ENCODE results near the gene OR5K4. TPM values are rescaled to one million over a fixed set of nuclear protein-coding genes. Genes with fewer than 3 reads are reported as not detected.

The OR5K4 gene
- total and polyA plus RNA-seq, 5 donors: not detected

Other genes with a start within 250 kb of the OR5K4 start
- not detected for gene OR5H1, start 223.1 kb upstream of the OR5K4 start, total RNA-seq
- gene OR5H1, start 223.1 kb upstream of the OR5K4 start, polyA plus RNA-seq: not detected
- gene OR5H14, start 206.4 kb upstream of the OR5K4 start, total RNA-seq: not detected
- gene OR5H14, start 206.4 kb upstream of the OR5K4 start, polyA plus RNA-seq: not detected
- gene OR5H15, start 187.2 kb upstream of the OR5K4 start, total RNA-seq: not detected
- gene OR5H15, start 187.2 kb upstream of the OR5K4 start, polyA plus RNA-seq: not detected
- gene OR5H6, start 89.6 kb upstream of the OR5K4 start, total RNA-seq: not detected
- not detected for gene OR5H6, start 89.6 kb upstream of the OR5K4 start, polyA plus RNA-seq
- gene OR5H2, start 71.3 kb upstream of the OR5K4 start, total RNA-seq: not detected
- gene OR5H2, start 71.3 kb upstream of the OR5K4 start, polyA plus RNA-seq: not detected
- not detected for gene OR5K3, start 36.8 kb downstream of the OR5K4 start, total RNA-seq
- gene OR5K3, start 36.8 kb downstream of the OR5K4 start, polyA plus RNA-seq: not detected
- not detected for gene OR5K1, start 109.3 kb downstream of the OR5K4 start, total RNA-seq
- not detected for gene OR5K1, start 109.3 kb downstream of the OR5K4 start, polyA plus RNA-seq
- not detected for gene OR5K2, start 143.8 kb downstream of the OR5K4 start, total RNA-seq
- not detected for gene OR5K2, start 143.8 kb downstream of the OR5K4 start, polyA plus RNA-seq
- gene CLDND1, start 169.0 kb downstream of the OR5K4 start, total RNA-seq: 100 to 1,000 TPM in 1 of 4 donors, 10 to 100 TPM in 3; 93.4 to 103 (median 96.9) TPM
- gene CLDND1, start 169.0 kb downstream of the OR5K4 start, polyA plus RNA-seq: 64.0 TPM
- not detected for gene GPR15, start 178.1 kb downstream of the OR5K4 start, total RNA-seq
- not detected for gene GPR15, start 178.1 kb downstream of the OR5K4 start, polyA plus RNA-seq
- 10 to 100 TPM in 3 of 4 donors, 1 to 10 TPM in 1; 7.8 to 13.4 (median 11.5) TPM for gene CPOX, start 239.8 kb downstream of the OR5K4 start, total RNA-seq
- 10.3 TPM for gene CPOX, start 239.8 kb downstream of the OR5K4 start, polyA plus RNA-seq